Measurements from ENCODE around the gene FAM180A. TPM values are rescaled to one million over a fixed set of nuclear protein-coding genes. Genes with fewer than 3 reads are reported as not detected.

Gene FAM180A
- polyA plus RNA-seq (2013) = not detected

DNA sequence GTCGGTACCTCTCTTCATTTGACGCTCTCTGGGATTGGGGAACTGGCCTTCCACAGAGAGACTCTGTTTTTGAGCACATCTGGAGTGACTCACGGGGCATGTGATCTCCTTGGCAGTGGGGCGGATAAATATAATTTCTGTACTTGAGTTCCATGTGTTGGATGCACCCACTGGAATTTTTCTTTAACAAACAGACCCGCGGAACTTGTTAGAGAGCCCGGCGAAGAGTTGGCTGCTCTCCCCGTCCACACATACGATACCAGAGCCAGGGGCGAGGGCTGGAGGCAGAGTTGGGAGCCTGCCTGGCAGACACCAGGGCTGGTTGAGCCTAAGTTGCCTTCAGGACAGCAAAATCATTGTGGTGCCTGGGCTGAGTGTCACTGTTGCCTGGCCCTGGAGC is at the start of gene FAM180A:
TSS of gene FAM180A (minus strand) at position 44 of the 400 bp plus-strand sequence. CDS start 233 bp downstream, outside the sequence.
- Histone ChIP-seq H3K27me3 (replicated peaks in 2 of 5; ENCODE audit: control insufficient read depth in 4 of 5, insufficient read depth in 5 of 5, low read length in 4 of 5) (peaks cover 0 to 3% (median 0%) of the 10 kb centered on the region in 5 experiments), H3K9me3 (ENCODE audit: control extremely low read depth in 1 of 5, control insufficient read depth in 4 of 5, insufficient read depth in 2 of 5, low read depth in 1 of 5, low read length in 4 of 5) (no peaks in the 10 kb centered on the region), H3K4me3 (ENCODE audit: control insufficient read depth in 1 of 7, extremely low read depth in 1 of 7, insufficient read depth in 4 of 7, low read depth in 2 of 7, low read length in 6 of 7) (no peak within 1 kb of the TSS), H3K36me3 (ENCODE audit: control insufficient read depth in 4 of 4, insufficient read depth in 4 of 4, low read length in 3 of 4) (no peaks in the 10 kb centered on the region), H3K27ac (ENCODE audit: insufficient read depth in 1 of 2, low read depth in 1 of 2, low read length in 2 of 2, poor library complexity in 1 of 2, severe bottlenecking in 2 of 2) (no peak within 1 kb of the TSS), H3K4me1 (ENCODE audit: control extremely low read depth in 1 of 4, control insufficient read depth in 4 of 4, insufficient read depth in 4 of 4, low read length in 3 of 4) (no peaks in the 10 kb centered on the region)
- WGBS (ENCODE audit: insufficient coverage) = 97% methylated on average over 11 of the region's 11 CpGs
- ChIA-PET CTCF (no interaction called here), POLR2A (no interaction called here)
- no peak for DNase-seq

DNA sequence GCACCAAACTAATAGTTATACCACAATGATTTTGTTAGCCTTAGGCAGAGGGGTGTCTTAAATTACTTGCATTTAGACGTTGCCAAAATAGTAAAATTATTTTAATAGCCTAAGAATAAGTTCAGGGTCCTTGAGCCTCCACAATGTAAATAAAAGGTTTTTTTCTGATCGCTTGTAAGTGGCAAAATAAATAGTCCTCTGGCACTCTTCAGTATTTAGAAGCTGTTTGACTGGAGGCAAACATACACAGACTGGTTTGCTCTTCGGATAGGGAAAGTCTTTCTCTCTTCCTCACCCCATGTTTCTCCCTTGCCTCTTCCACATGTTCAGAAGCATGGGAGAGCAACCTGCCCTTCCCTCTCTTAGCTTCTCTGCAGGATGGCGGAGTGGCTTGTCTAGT is 49.5 kb upstream of the FAM180A start:
- POLR2A ChIA-PET = interaction anchor here (0.6 kb wide), 1 partner anchor 12 kb away, joined by 3 read pairs; no protein-coding TSS in a partner anchor
- peaks cover 0 to 7% (median 0%) of the 10 kb centered on the region in 5 experiments for H3K9me3 ChIP-seq (ENCODE audit: control extremely low read depth in 1 of 5, control insufficient read depth in 4 of 5, insufficient read depth in 2 of 5, low read depth in 1 of 5, low read length in 4 of 5)

DNA sequence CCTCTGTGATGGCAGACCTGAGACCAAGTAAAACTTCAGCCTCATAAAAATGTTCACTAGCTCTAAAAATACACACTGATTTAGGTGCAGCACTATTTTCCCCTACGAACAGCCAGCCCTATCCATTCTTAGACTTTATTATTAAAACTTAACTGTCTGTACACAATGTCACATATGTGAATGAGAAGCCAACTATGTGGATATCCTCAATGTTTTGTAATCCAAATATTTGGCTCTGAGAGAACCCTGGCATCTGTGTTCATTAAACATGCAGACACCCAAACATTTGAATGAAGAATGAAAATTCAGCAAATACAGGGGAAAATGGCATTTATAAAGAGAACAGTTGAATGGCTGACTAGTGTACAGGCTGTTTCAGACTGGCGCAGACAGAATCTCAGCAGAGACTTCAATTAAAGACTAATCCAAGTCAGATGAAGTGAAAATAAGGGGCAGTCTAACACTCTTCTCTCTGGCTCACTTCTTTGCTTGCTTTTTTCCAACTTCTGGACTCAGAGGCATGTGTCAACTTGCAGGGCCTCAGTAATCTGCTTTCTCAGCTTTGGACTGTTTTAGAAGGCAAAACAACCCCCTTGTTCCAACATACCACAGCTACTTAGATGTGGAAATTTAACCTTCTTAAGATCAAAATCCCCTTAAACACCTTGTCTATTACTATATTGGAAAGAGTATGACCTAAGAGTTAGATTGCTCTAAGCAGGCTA is 47.4 kb upstream of the FAM180A start:
- peaks cover 2 to 4% (median 3%) of the 10 kb centered on the region in 4 experiments for H3K4me1 ChIP-seq (ENCODE audit: control extremely low read depth in 1 of 4, control insufficient read depth in 4 of 4, insufficient read depth in 4 of 4, low read length in 3 of 4)
- WGBS (ENCODE audit: insufficient coverage) = 100% methylated on average over 1 of the region's 2 CpGs
- peaks cover 0 to 7% (median 0%) of the 10 kb centered on the region in 5 experiments for H3K9me3 ChIP-seq (ENCODE audit: control extremely low read depth in 1 of 5, control insufficient read depth in 4 of 5, insufficient read depth in 2 of 5, low read depth in 1 of 5, low read length in 4 of 5)
- no peak overlapping the region for H3K4me3 ChIP-seq (ENCODE audit: control insufficient read depth in 1 of 7, extremely low read depth in 1 of 7, insufficient read depth in 4 of 7, low read depth in 2 of 7, low read length in 6 of 7)
- no peak overlapping the region for H3K27ac ChIP-seq (ENCODE audit: insufficient read depth in 1 of 2, low read depth in 1 of 2, low read length in 2 of 2, poor library complexity in 1 of 2, severe bottlenecking in 2 of 2)
- H3K36me3 ChIP-seq (ENCODE audit: control insufficient read depth in 4 of 4, insufficient read depth in 4 of 4, low read length in 3 of 4) = no peaks in the 10 kb centered on the region
- DNase-seq = no peak
- H3K27me3 ChIP-seq (replicated peaks in 2 of 5; ENCODE audit: control insufficient read depth in 4 of 5, insufficient read depth in 5 of 5, low read length in 4 of 5) = peaks cover 0 to 2% (median 0%) of the 10 kb centered on the region in 5 experiments
- POLR2A ChIA-PET = no interaction called here
- CTCF ChIA-PET = interaction anchor here (1.3 kb wide), 1 partner anchor 213 kb away, joined by 4 read pairs; no protein-coding TSS in a partner anchor

More for the DNA sequence above, 49.5 kb upstream of the FAM180A start:
- no peaks in the 10 kb centered on the region for H3K36me3 ChIP-seq (ENCODE audit: control insufficient read depth in 4 of 4, insufficient read depth in 4 of 4, low read length in 3 of 4)
- CTCF ChIA-PET = interaction anchor here (0.6 to 7.9 kb wide), 3 partner anchors 124 to 226 kb away, joined by 3 to 121 read pairs (median 3); no protein-coding TSS in a partner anchor
- peaks cover 0 to 5% (median 0%) of the 10 kb centered on the region in 5 experiments for H3K27me3 ChIP-seq (replicated peaks in 2 of 5; ENCODE audit: control insufficient read depth in 4 of 5, insufficient read depth in 5 of 5, low read length in 4 of 5)
- H3K4me1 ChIP-seq (ENCODE audit: control extremely low read depth in 1 of 4, control insufficient read depth in 4 of 4, insufficient read depth in 4 of 4, low read length in 3 of 4) = peaks cover 2 to 6% (median 4%) of the 10 kb centered on the region in 4 experiments
- no peak overlapping the region for H3K27ac ChIP-seq (ENCODE audit: insufficient read depth in 1 of 2, low read depth in 1 of 2, low read length in 2 of 2, poor library complexity in 1 of 2, severe bottlenecking in 2 of 2)
- 100% methylated on average over 3 of the region's 4 CpGs for WGBS (ENCODE audit: insufficient coverage)
- no peak for DNase-seq
- no peak overlapping the region for H3K4me3 ChIP-seq (ENCODE audit: control insufficient read depth in 1 of 7, extremely low read depth in 1 of 7, insufficient read depth in 4 of 7, low read depth in 2 of 7, low read length in 6 of 7)

DNA sequence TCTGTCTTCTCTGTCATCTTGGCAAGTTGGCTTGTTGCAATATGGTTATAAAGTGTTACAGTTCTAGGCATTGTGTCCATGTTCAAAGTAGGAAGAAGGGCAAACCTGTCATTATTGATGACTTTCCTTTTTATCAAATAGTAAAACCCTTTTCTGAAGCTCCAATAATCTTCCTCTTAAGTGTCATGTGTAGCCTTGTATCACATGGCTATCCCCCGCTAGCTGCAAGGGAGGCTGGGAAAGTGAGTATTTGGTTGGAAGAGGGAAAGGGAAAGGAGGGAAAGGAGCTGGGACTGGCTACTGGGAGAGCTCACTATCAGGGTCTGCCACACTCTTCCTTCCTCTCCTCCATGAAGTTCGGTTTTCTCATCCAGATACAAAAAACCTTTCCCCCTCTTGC is 45.2 kb upstream of the FAM180A start:
- ChIA-PET POLR2A (no interaction called here), CTCF (interaction anchor here (0.5 to 1.7 kb wide), 3 partner anchors 121 to 215 kb away, joined by 3 to 4 read pairs (median 3); no protein-coding TSS in a partner anchor)
- Histone ChIP-seq H3K4me3 (ENCODE audit: control insufficient read depth in 1 of 7, extremely low read depth in 1 of 7, insufficient read depth in 4 of 7, low read depth in 2 of 7, low read length in 6 of 7) (no peak overlapping the region), H3K27me3 (replicated peaks in 2 of 5; ENCODE audit: control insufficient read depth in 4 of 5, insufficient read depth in 5 of 5, low read length in 4 of 5) (no peaks in the 10 kb centered on the region), H3K36me3 (ENCODE audit: control insufficient read depth in 4 of 4, insufficient read depth in 4 of 4, low read length in 3 of 4) (no peaks in the 10 kb centered on the region), H3K9me3 (ENCODE audit: control extremely low read depth in 1 of 5, control insufficient read depth in 4 of 5, insufficient read depth in 2 of 5, low read depth in 1 of 5, low read length in 4 of 5) (peaks cover 0 to 7% (median 0%) of the 10 kb centered on the region in 5 experiments), H3K27ac (ENCODE audit: insufficient read depth in 1 of 2, low read depth in 1 of 2, low read length in 2 of 2, poor library complexity in 1 of 2, severe bottlenecking in 2 of 2) (no peak overlapping the region), H3K4me1 (ENCODE audit: control extremely low read depth in 1 of 4, control insufficient read depth in 4 of 4, insufficient read depth in 4 of 4, low read length in 3 of 4) (no peaks in the 10 kb centered on the region)
- DNase-seq = no peak
- 100% methylated on average over 2 of the region's 2 CpGs for WGBS (ENCODE audit: insufficient coverage)

DNA sequence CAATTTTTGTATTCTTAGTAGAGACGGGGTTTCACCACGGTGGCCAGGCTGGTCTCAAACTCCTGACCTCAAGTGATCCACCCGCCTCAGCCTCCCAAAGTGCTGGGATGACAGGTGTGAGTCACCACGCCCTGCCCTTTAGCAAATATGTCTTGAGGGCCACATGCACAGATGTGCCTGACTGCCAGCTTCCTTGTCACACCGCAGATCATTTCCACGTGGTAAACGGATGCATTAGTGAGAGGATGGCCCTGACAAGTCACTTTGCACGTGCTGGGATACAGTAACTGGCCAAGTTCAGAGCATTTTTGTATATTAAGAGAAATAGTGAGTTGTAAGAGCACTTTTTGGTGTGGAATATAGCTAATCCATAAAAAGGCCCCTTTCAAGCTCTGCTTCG is 44.3 kb upstream of the FAM180A start:
- H3K27ac ChIP-seq (ENCODE audit: insufficient read depth in 1 of 2, low read depth in 1 of 2, low read length in 2 of 2, poor library complexity in 1 of 2, severe bottlenecking in 2 of 2) = no peak overlapping the region
- H3K4me1 ChIP-seq (ENCODE audit: control extremely low read depth in 1 of 4, control insufficient read depth in 4 of 4, insufficient read depth in 4 of 4, low read length in 3 of 4) = no peaks in the 10 kb centered on the region
- H3K36me3 ChIP-seq (ENCODE audit: control insufficient read depth in 4 of 4, insufficient read depth in 4 of 4, low read length in 3 of 4) = no peaks in the 10 kb centered on the region
- no peaks in the 10 kb centered on the region for H3K27me3 ChIP-seq (replicated peaks in 2 of 5; ENCODE audit: control insufficient read depth in 4 of 5, insufficient read depth in 5 of 5, low read length in 4 of 5)
- CTCF ChIA-PET = interaction anchor here (1.2 to 1.7 kb wide), 2 partner anchors 9 to 216 kb away, joined by 3 to 4 read pairs; no protein-coding TSS in a partner anchor
- H3K4me3 ChIP-seq (ENCODE audit: control insufficient read depth in 1 of 7, extremely low read depth in 1 of 7, insufficient read depth in 4 of 7, low read depth in 2 of 7, low read length in 6 of 7) = no peak overlapping the region
- DNase-seq = no peak
- POLR2A ChIA-PET = no interaction called here
- 98% methylated on average over 8 of the region's 9 CpGs for WGBS (ENCODE audit: insufficient coverage)
- H3K9me3 ChIP-seq (ENCODE audit: control extremely low read depth in 1 of 5, control insufficient read depth in 4 of 5, insufficient read depth in 2 of 5, low read depth in 1 of 5, low read length in 4 of 5) = peaks cover 0 to 7% (median 0%) of the 10 kb centered on the region in 5 experiments

DNA sequence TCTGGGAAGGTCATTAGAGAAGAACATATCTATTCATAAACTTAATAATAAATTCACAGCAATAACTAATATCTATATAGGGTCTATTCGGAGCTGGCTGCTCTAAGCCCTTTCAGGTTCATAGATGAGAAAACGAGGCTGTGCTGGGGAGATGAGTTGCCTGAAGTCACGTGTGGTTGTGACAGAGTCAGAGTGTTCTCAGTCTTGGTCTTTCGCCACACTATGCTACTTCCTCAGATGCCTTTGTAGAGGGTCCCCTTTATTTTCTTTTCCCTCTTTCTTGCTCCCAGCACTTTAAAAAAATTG is 43.7 kb upstream of the FAM180A start:
- Histone ChIP-seq H3K9me3 (ENCODE audit: control extremely low read depth in 1 of 5, control insufficient read depth in 4 of 5, insufficient read depth in 2 of 5, low read depth in 1 of 5, low read length in 4 of 5) (peaks cover 0 to 7% (median 0%) of the 10 kb centered on the region in 5 experiments), H3K27me3 (replicated peaks in 2 of 5; ENCODE audit: control insufficient read depth in 4 of 5, insufficient read depth in 5 of 5, low read length in 4 of 5) (no peaks in the 10 kb centered on the region), H3K4me3 (ENCODE audit: control insufficient read depth in 1 of 7, extremely low read depth in 1 of 7, insufficient read depth in 4 of 7, low read depth in 2 of 7, low read length in 6 of 7) (no peak overlapping the region), H3K36me3 (ENCODE audit: control insufficient read depth in 4 of 4, insufficient read depth in 4 of 4, low read length in 3 of 4) (no peaks in the 10 kb centered on the region), H3K4me1 (ENCODE audit: control extremely low read depth in 1 of 4, control insufficient read depth in 4 of 4, insufficient read depth in 4 of 4, low read length in 3 of 4) (no peaks in the 10 kb centered on the region), H3K27ac (ENCODE audit: insufficient read depth in 1 of 2, low read depth in 1 of 2, low read length in 2 of 2, poor library complexity in 1 of 2, severe bottlenecking in 2 of 2) (no peak overlapping the region)
- CTCF ChIA-PET = interaction anchor here (1.2 kb wide), 1 partner anchor 9 kb away, joined by 3 read pairs; no protein-coding TSS in a partner anchor
- WGBS (ENCODE audit: insufficient coverage) = 90% methylated on average over 2 of the region's 4 CpGs
- no peak for DNase-seq
- POLR2A ChIA-PET = no interaction called here

Data from common myeloid progenitor, CD34-positive (primary cell).